ENCODE measurements around the gene PLEKHM2.

The PLEKHM2 gene

DNA sequence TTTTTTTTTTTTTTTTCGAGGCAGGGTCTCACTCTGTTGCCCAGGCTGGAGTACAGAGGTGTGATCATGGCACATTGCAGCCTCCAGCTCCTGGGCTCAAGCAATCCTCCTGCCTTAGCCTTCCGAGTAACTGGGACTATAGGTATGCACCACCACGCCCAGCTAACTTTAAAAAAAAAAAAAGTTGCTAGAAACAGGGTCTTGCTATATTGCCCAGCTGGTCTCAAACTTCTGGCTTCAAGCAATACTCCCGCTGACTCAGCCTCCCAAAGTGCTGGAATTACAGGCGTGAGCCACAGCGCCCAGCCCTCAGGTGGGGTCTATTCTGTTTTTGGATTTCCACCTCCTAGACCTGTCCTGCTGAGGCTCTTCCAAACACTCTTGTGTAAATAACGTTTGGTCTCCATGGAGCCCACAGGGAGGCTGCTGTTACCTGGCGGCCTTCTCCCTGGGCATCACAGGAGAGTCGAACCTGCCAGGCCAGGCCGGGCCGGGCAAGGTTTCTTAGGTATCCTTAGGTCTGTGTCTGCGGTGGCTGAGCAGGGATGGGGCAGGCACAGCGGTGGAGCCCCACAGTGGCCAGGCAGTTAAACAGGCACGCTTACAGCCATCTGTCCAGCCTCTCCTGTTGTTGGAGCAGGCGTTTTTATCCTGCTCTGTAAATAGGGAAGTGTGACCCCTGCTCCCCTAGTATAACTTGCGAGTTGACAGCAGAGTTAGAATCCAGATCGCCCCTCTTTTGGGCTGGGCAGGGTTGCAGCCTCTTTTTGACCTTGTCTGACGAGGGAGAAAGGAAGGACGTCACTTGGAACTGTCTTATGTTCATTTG lies 18.8 kb downstream of the PLEKHM2 start:
- no peak overlapping the region for H3K4me3 ChIP-seq (ENCODE audit: low read depth, low read length)
- H3K36me3 ChIP-seq (ENCODE audit: control insufficient read depth, insufficient read depth, low read length) = peaks cover 7% of the 10 kb centered on the region; the same call in 1 of the 2 replicates
- H3K27ac ChIP-seq (ENCODE audit: low read depth, low read length) = no peak overlapping the region

DNA sequence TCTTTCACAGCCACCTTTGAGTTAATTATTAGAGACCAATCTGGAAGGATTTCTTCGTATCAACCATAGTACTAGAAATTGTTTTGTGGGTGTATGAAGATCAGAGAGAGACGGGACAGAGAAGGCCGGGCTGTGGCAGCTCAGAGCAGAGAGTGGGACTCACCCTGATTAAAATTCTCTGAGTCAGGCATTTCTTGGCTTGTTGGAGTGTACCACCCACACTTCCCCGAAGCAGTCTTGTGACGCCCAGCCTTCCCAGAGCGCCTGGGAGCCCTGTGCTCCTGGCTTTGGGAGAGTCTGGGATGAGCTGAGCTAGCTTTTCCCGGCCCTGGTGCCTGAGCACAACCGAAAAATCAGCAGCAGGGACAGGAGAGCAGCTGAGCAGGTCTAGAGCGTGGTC lies 19.4 kb downstream of the PLEKHM2 start:
- Histone ChIP-seq H3K27ac (ENCODE audit: low read depth, low read length) (peak overlapping the region; percentile 59), H3K9ac (ENCODE audit: low read depth, low read length) (no peak overlapping the region), H3K9me3 (ENCODE audit: control insufficient read depth, insufficient read depth, low read length) (no peaks in the 10 kb centered on the region), H3K36me3 (ENCODE audit: control insufficient read depth, insufficient read depth, low read length) (peaks cover 7% of the 10 kb centered on the region; the same call in 1 of the 2 replicates), H3K4me3 (ENCODE audit: low read depth, low read length) (no peak overlapping the region), H3K4me1 (ENCODE audit: control insufficient read depth, insufficient read depth, low read length) (no peaks in the 10 kb centered on the region), H3K27me3 (ENCODE audit: control insufficient read depth, insufficient read depth, low read length) (no peaks in the 10 kb centered on the region)

More for the DNA sequence above, 18.8 kb downstream of the PLEKHM2 start:
- no peaks in the 10 kb centered on the region for H3K9me3 ChIP-seq (ENCODE audit: control insufficient read depth, insufficient read depth, low read length)
- H3K9ac ChIP-seq (ENCODE audit: low read depth, low read length) = no peak overlapping the region
- H3K27me3 ChIP-seq (ENCODE audit: control insufficient read depth, insufficient read depth, low read length) = no peaks in the 10 kb centered on the region
- H3K4me1 ChIP-seq (ENCODE audit: control insufficient read depth, insufficient read depth, low read length) = no peaks in the 10 kb centered on the region

DNA sequence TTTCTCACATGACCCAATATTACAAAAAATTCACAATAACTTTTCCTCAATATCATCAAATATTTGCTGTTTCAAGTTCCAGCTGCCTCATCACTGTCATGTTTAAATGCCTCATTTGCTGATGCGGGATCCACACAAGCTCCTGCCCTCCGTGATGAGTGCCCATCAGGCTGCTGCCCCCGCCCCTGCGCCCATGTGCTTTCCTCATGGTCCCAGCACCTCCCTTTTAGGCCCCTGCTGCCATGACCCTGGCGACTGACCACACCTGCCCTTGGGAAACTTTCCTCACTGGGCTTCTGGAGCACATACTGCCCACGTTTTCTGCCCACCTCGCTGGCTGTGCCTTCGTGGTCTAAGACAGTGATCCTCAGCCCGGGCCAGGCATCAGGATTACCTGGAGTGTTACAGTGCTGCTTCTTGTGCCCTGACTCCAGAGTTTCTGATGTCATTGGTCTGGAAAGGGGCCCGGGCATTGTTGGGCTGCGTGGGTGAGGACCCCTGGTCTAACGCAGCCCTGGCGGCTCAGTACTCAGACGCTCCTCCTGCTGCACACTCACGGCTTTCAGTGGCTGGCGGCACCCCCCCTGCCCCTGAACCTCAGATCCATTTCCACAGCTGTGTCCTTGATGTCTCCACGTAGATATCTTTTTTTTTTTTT lies 20.5 kb downstream of the PLEKHM2 start:
- Histone ChIP-seq H3K27me3 (ENCODE audit: control insufficient read depth, insufficient read depth, low read length) (no peaks in the 10 kb centered on the region), H3K27ac (ENCODE audit: low read depth, low read length) (no peak overlapping the region), H3K4me1 (ENCODE audit: control insufficient read depth, insufficient read depth, low read length) (no peaks in the 10 kb centered on the region), H3K4me3 (ENCODE audit: low read depth, low read length) (no peak overlapping the region), H3K9ac (ENCODE audit: low read depth, low read length) (no peak overlapping the region), H3K9me3 (ENCODE audit: control insufficient read depth, insufficient read depth, low read length) (no peaks in the 10 kb centered on the region), H3K36me3 (ENCODE audit: control insufficient read depth, insufficient read depth, low read length) (peaks cover 7% of the 10 kb centered on the region; the same call in 1 of the 2 replicates)

DNA sequence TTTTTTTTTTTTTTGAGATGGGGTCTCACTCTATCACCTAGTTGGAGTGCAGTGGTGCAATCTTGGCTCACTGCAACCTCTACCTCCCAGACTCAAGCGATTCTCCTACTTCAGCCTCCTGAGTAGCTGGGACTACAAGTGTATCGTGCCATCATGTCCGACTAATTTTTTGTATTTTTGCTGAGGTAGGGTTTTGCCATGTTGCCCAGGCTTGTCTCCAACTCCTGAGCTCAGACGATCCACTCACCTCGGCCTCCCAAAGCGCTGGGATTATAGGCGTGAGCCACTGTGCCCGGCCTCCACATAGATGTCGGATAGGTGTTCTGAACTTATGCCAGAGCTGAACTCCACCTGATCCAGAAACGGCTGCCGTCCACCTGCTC lies 21.1 kb downstream of the PLEKHM2 start:
- Histone ChIP-seq H3K9ac (ENCODE audit: low read depth, low read length) (no peak overlapping the region), H3K4me1 (ENCODE audit: control insufficient read depth, insufficient read depth, low read length) (no peaks in the 10 kb centered on the region), H3K36me3 (ENCODE audit: control insufficient read depth, insufficient read depth, low read length) (peaks cover 7% of the 10 kb centered on the region; the same call in 1 of the 2 replicates), H3K9me3 (ENCODE audit: control insufficient read depth, insufficient read depth, low read length) (no peaks in the 10 kb centered on the region), H3K27me3 (ENCODE audit: control insufficient read depth, insufficient read depth, low read length) (no peaks in the 10 kb centered on the region), H3K27ac (ENCODE audit: low read depth, low read length) (no peak overlapping the region), H3K4me3 (ENCODE audit: low read depth, low read length) (no peak overlapping the region)

DNA sequence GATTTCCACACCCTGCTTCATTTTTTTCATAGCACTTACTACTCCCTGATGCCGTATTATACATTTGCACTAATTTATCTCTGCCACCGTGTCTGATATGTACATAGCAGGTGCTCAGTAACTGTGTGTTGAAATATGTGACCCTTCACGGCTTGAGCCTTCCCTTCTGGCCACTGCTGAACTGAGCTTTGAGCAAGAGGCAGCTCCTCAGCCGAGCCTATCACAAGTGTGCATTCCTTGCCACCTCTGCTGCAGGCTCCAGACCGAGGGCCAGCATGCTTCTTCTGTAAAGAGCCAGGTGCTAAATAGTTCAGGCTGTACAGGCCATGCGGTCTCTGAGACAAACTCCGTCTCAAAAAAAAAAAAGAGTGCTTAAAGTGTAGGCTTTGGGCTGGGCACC lies 22.6 kb downstream of the PLEKHM2 start:
- no peaks in the 10 kb centered on the region for H3K4me1 ChIP-seq (ENCODE audit: control insufficient read depth, insufficient read depth, low read length)

DNA sequence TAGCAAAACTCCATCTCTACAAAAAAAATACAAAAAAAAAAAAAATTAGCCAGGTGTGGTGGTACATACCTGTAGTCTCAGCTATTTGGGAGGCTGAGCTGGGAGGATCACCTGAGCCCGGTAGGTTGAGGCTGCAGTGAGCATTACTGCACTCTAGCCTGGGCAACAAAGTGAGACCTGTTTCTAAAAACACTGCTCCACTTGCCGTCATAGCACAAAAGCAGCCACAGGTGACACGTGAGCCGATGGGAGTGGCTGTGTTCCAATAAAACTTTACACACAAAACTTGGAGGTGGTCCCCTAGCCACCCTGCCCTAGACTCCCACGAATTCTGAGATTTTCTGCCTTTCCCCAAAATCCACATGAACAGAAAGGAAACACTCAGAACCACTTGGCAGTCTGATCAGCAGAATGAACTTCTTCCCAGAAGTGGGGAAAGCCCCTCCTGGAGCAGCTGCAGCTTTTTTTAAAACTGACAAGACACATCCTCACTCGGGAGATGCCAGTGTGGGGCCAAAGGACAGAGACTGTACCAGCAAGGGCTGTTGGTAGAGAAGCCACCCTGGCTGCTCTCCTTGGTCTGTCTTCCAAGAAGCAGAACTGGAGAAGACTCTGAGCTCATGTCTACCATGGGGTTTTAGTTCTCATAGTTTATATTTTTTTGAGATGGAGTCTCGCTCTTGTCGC lies 23.3 kb downstream of the PLEKHM2 start:
- H3K9ac ChIP-seq (ENCODE audit: low read depth, low read length) = no peak overlapping the region
- no peak overlapping the region for H3K27ac ChIP-seq (ENCODE audit: low read depth, low read length)
- H3K4me3 ChIP-seq (ENCODE audit: low read depth, low read length) = no peak overlapping the region
- no peaks in the 10 kb centered on the region for H3K9me3 ChIP-seq (ENCODE audit: control insufficient read depth, insufficient read depth, low read length)
- peaks cover 7% of the 10 kb centered on the region; the same call in 1 of the 2 replicates for H3K36me3 ChIP-seq (ENCODE audit: control insufficient read depth, insufficient read depth, low read length)
- no peaks in the 10 kb centered on the region for H3K27me3 ChIP-seq (ENCODE audit: control insufficient read depth, insufficient read depth, low read length)
- H3K4me1 ChIP-seq (ENCODE audit: control insufficient read depth, insufficient read depth, low read length) = no peaks in the 10 kb centered on the region

More for the DNA sequence above, 22.6 kb downstream of the PLEKHM2 start:
- Histone ChIP-seq H3K27ac (ENCODE audit: low read depth, low read length) (no peak overlapping the region), H3K36me3 (ENCODE audit: control insufficient read depth, insufficient read depth, low read length) (peaks cover 7% of the 10 kb centered on the region; the same call in 1 of the 2 replicates), H3K9ac (ENCODE audit: low read depth, low read length) (no peak overlapping the region), H3K9me3 (ENCODE audit: control insufficient read depth, insufficient read depth, low read length) (no peaks in the 10 kb centered on the region), H3K4me3 (ENCODE audit: low read depth, low read length) (no peak overlapping the region), H3K27me3 (ENCODE audit: control insufficient read depth, insufficient read depth, low read length) (no peaks in the 10 kb centered on the region)

DNA sequence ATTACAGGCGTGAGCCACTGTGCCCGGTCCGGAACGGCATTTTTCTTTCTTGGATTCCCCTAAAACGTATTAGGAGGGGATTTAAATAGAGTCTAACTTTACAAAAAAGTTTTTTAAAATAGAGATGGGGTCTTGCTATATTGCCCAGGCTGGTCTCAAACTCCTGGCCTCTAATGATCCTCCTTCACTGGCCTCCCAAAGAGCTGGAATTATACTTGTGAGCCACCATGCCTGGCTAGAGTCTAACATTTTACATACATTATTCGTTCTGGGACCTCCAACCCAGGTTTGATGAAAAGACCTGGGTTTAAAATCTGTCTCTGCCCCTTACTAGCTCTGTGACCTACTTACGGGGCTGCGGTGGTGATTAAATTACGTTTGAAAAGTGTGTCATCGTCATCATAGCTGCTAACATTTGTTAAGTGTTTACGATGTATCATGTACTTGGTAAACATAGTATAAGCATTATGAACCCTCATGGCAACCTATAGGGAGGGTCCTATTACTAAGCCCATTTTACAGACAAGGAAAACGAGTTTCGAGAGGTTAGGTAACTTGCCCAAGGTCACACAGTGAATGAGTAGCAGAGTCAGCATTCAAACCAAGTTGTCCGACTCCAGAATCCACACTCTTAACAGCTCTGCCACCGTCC lies 24.5 kb downstream of the PLEKHM2 start:
- no peak overlapping the region for H3K4me3 ChIP-seq (ENCODE audit: low read depth, low read length)

DNA sequence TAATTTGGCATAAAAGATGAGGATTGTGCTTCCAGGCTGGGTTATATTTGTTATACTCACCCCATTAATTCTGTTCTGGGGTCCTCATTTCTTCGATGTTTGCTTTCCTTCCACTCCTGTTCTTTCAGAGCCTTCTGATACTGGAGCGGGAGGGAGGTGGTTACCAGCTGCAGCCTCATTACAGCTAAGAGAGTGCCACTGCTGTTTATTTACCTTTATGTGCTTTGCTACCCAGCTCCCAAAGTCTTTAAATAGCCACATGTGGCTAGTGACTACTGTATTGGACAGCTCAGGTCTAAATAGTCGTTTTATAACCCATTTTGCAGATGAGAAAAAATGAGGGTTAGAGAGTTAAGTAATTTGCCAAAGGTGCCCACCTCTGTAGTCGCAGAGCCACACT lies 25.1 kb downstream of the PLEKHM2 start:
- peaks cover 7% of the 10 kb centered on the region; the same call in 1 of the 2 replicates for H3K36me3 ChIP-seq (ENCODE audit: control insufficient read depth, insufficient read depth, low read length)
- no peaks in the 10 kb centered on the region for H3K4me1 ChIP-seq (ENCODE audit: control insufficient read depth, insufficient read depth, low read length)
- H3K4me3 ChIP-seq (ENCODE audit: low read depth, low read length) = no peak overlapping the region
- H3K9ac ChIP-seq (ENCODE audit: low read depth, low read length) = no peak overlapping the region
- no peaks in the 10 kb centered on the region for H3K9me3 ChIP-seq (ENCODE audit: control insufficient read depth, insufficient read depth, low read length)
- H3K27ac ChIP-seq (ENCODE audit: low read depth, low read length) = no peak overlapping the region
- H3K27me3 ChIP-seq (ENCODE audit: control insufficient read depth, insufficient read depth, low read length) = no peaks in the 10 kb centered on the region

More for the DNA sequence above, 24.5 kb downstream of the PLEKHM2 start:
- Histone ChIP-seq H3K9me3 (ENCODE audit: control insufficient read depth, insufficient read depth, low read length) (no peaks in the 10 kb centered on the region), H3K27me3 (ENCODE audit: control insufficient read depth, insufficient read depth, low read length) (no peaks in the 10 kb centered on the region), H3K9ac (ENCODE audit: low read depth, low read length) (no peak overlapping the region), H3K27ac (ENCODE audit: low read depth, low read length) (no peak overlapping the region), H3K4me1 (ENCODE audit: control insufficient read depth, insufficient read depth, low read length) (no peaks in the 10 kb centered on the region), H3K36me3 (ENCODE audit: control insufficient read depth, insufficient read depth, low read length) (peaks cover 7% of the 10 kb centered on the region; the same call in 1 of the 2 replicates)

DNA sequence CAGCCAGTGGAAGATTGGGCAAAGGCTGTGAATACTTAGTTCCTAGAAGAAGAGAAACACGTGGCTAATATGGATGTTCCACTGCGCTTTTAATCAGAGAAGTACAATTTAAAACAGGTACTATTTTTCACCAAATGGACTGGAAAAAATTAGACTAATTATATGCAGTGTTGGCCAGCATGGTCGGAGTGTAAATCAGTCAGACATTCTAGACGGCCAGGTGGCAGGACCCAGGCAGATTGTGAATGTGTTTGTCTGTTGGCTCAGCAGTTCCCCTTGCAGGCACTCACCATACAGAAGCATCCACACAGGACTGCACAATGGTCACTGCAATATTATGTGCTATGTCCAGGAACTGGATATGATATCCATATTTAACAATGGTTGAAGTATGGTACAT lies 28.0 kb downstream of the PLEKHM2 start:
- no peaks in the 10 kb centered on the region for H3K4me1 ChIP-seq (ENCODE audit: control insufficient read depth, insufficient read depth, low read length)
- no peak overlapping the region for H3K9ac ChIP-seq (ENCODE audit: low read depth, low read length)
- H3K27ac ChIP-seq (ENCODE audit: low read depth, low read length) = no peak overlapping the region
- H3K4me3 ChIP-seq (ENCODE audit: low read depth, low read length) = no peak overlapping the region
- no peaks in the 10 kb centered on the region for H3K9me3 ChIP-seq (ENCODE audit: control insufficient read depth, insufficient read depth, low read length)
- peaks cover 15% of the 10 kb centered on the region for H3K36me3 ChIP-seq (ENCODE audit: control insufficient read depth, insufficient read depth, low read length)
- no peaks in the 10 kb centered on the region for H3K27me3 ChIP-seq (ENCODE audit: control insufficient read depth, insufficient read depth, low read length)

DNA sequence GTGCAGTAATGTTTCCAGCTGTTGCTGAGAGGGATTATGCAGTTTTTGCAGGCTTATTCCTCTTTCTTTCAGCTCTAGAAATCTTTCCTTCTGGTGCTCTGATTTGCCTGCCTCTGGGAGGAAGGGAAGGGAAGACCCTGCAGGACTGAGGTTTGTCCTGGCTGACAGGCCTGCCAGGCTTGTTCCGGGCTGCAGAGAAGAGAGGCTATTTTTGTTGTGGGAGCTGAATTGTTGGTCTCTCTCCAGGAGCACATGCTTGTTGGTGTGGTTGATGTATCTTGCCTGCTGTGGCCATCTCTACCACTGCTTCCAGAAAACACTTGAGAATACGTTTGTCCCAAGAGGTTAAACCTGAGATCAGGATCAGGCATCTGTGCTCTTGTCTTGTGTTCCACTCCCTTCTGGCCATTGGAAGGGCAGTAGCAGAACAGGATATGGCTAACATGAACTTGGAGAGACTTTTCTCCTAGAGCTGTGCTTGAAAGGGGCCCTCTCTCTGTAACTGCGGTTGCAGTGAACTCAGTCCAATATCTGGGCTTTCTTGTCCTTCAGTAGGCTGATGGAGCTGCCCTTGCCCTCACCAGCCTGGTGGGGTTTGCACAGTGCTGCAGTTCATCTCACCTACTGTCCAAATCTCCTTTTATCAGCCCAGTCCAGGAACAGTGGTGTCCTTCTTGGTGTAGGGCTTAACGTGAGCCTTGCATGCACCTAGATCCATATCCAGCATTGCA lies 30.5 kb downstream of the PLEKHM2 start:
- no peak overlapping the region for H3K9ac ChIP-seq (ENCODE audit: low read depth, low read length)
- no peak overlapping the region for H3K27ac ChIP-seq (ENCODE audit: low read depth, low read length)
- peaks cover 31% of the 10 kb centered on the region for H3K36me3 ChIP-seq (ENCODE audit: control insufficient read depth, insufficient read depth, low read length)
- no peaks in the 10 kb centered on the region for H3K9me3 ChIP-seq (ENCODE audit: control insufficient read depth, insufficient read depth, low read length)
- no peaks in the 10 kb centered on the region for H3K27me3 ChIP-seq (ENCODE audit: control insufficient read depth, insufficient read depth, low read length)
- H3K4me3 ChIP-seq (ENCODE audit: low read depth, low read length) = no peak overlapping the region
- H3K4me1 ChIP-seq (ENCODE audit: control insufficient read depth, insufficient read depth, low read length) = no peaks in the 10 kb centered on the region
